ENCODE data around the gene HSPA4. TPM values are rescaled to one million over a fixed set of nuclear protein-coding genes. Genes with fewer than 3 reads are reported as not detected.

Gene HSPA4
- total RNA-seq, 1 experiment from 2014 or later, result 70.6 TPM

DNA sequence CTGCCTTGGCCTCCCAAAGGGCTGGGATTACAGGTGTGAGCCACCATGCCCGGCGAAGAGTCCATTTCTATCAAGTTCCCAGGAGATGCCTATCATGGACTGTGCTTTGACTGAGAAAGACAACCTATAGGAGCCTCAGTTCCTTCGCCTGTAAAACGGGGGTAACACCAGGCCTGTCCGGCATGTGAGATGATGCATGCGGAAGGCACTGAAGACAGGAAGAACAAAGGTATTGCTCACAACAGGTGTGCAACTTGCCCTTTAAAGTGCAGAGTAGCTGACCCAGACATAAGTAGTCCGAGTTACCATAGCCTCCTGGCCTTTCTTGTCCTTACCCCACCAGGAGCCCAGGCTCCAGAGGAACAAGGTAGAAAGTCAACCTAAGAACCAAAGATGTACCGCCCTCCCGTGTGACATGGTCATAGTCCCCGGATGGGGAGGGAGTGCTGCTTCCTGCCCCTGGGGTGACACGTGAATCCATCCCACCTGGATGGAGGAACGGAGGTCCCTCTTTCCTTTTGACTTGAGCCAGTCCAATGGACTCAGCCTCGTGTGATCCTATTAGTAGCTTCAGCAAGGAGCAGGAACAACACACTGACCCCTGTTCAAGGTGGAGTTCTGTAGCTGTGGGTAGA, 60.3 kb downstream of the HSPA4 start:
- no peak for DNase-seq
- no peak overlapping the region for H3K4me2 ChIP-seq (ENCODE audit: low read length)
- no TSS peak for BruUV-seq (replicated peaks)
- no peak for ATAC-seq
- ChIA-PET CTCF (interaction anchor here (2.5 kb wide), 1 partner anchor 175 kb away, joined by 13 read pairs; no protein-coding TSS in a partner anchor), POLR2A (ENCODE audit: unreplicated experiment) (no interaction called here)
- no peak overlapping the region for H2AFZ ChIP-seq (ENCODE audit: low read length)
- H3K4me3 ChIP-seq (ENCODE audit: low read length), result no peak overlapping the region
- H3K36me3 ChIP-seq (ENCODE audit: low read depth, low read length), result no peaks in the 10 kb centered on the region
- no peaks in the 10 kb centered on the region for H3F3A ChIP-seq (ENCODE audit: low read length, unreplicated experiment)
- H3K9ac ChIP-seq (ENCODE audit: low read length), result no peak overlapping the region
- H3K79me2 ChIP-seq (ENCODE audit: low read length), result no peaks in the 10 kb centered on the region
- intact Hi-C loops (cut with micrococcal nuclease), result no loop called here
- no peaks in the 10 kb centered on the region for H3K4me1 ChIP-seq (ENCODE audit: insufficient read depth, low read length)
- TF ChIP-seq EZH2 (IDR thresholded peaks at IDR 0.05; ENCODE audit: low read length, unreplicated experiment), result no peak
- TF ChIP-seq, protein P1, sequence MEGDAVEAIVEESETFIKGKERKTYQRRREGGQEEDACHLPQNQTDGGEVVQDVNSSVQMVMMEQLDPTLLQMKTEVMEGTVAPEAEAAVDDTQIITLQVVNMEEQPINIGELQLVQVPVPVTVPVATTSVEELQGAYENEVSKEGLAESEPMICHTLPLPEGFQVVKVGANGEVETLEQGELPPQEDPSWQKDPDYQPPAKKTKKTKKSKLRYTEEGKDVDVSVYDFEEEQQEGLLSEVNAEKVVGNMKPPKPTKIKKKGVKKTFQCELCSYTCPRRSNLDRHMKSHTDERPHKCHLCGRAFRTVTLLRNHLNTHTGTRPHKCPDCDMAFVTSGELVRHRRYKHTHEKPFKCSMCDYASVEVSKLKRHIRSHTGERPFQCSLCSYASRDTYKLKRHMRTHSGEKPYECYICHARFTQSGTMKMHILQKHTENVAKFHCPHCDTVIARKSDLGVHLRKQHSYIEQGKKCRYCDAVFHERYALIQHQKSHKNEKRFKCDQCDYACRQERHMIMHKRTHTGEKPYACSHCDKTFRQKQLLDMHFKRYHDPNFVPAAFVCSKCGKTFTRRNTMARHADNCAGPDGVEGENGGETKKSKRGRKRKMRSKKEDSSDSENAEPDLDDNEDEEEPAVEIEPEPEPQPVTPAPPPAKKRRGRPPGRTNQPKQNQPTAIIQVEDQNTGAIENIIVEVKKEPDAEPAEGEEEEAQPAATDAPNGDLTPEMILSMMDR (conservative IDR thresholded peaks at IDR 0.05; ENCODE audit: low read depth, low read length), result no peak
- H3K27ac ChIP-seq (ENCODE audit: low read length), result no peak overlapping the region
- no peaks in the 10 kb centered on the region for H4K20me1 ChIP-seq (ENCODE audit: low read length)
- no peaks in the 10 kb centered on the region for H3K9me3 ChIP-seq (ENCODE audit: low read length)
- H3K27me3 ChIP-seq (ENCODE audit: low read length), result no peaks in the 10 kb centered on the region
- H3K9me2 ChIP-seq (replicated peaks; ENCODE audit: low read length), result no peaks in the 10 kb centered on the region

DNA sequence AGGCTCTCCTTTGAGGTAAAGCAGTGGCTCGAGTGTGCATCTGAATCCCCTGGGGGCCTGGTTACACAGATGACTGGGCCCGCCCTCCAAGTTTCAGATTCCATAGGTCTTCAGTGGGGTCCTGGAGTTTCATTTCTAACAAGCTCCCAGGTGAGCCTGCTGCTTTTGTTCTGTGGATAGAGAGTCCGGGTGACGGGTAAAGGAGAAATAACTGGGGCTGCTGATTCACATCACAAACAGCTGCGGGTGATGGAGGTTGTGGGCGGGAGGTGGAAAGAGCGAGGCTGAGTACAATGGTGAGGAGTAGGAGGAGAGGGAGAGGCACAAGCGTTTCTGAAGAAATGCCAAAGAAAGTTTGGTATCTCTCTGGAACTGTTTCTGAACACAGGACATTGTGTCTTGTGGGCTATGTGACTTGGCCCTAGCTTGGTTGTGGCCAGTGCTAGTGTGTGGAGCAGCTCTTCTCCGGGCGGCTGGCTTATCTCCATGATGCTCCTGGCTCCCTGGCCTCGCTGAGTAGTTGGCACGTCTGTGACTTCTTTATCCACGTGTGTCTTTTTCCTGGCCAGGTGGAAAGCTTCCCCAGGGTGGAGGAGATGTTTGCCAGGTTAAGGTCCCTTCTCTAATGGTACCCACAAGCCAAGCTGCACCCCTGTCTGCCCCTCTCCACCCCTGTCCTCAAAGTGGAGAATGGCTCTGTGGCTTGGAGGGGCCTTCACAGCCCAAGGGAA, 61.7 kb downstream of the HSPA4 start:
- DNase-seq (no peak), ATAC-seq (no peak)
- Histone ChIP-seq H3K9ac (ENCODE audit: low read length) (no peak overlapping the region), H4K20me1 (ENCODE audit: low read length) (no peaks in the 10 kb centered on the region), H3K9me3 (ENCODE audit: low read length) (no peaks in the 10 kb centered on the region), H3F3A (ENCODE audit: low read length, unreplicated experiment) (no peaks in the 10 kb centered on the region), H3K9me2 (replicated peaks; ENCODE audit: low read length) (no peaks in the 10 kb centered on the region), H3K36me3 (ENCODE audit: low read depth, low read length) (no peaks in the 10 kb centered on the region), H3K79me2 (ENCODE audit: low read length) (no peaks in the 10 kb centered on the region), H3K27me3 (ENCODE audit: low read length) (no peaks in the 10 kb centered on the region), H2AFZ (ENCODE audit: low read length) (no peak overlapping the region), H3K4me1 (ENCODE audit: insufficient read depth, low read length) (no peaks in the 10 kb centered on the region), H3K4me2 (ENCODE audit: low read length) (no peak overlapping the region), H3K4me3 (ENCODE audit: low read length) (no peak overlapping the region), H3K27ac (ENCODE audit: low read length) (no peak overlapping the region)
- ChIA-PET CTCF (interaction anchor here (0.8 kb wide), 1 partner anchor 134 kb away, joined by 3 read pairs; no protein-coding TSS in a partner anchor), POLR2A (ENCODE audit: unreplicated experiment) (no interaction called here)
- intact Hi-C loops (cut with micrococcal nuclease), result no loop called here
- TF ChIP-seq EZH2 (IDR thresholded peaks at IDR 0.05; ENCODE audit: low read length, unreplicated experiment), result no peak
- TF ChIP-seq, protein P1 (conservative IDR thresholded peaks at IDR 0.05; ENCODE audit: low read depth, low read length), result no peak
- no peak for TF ChIP-seq EZH2phosphoT487 (IDR thresholded peaks at IDR 0.05; ENCODE audit: borderline replicate concordance, low read length)
- no TSS peak for BruUV-seq (replicated peaks)
